Calu3 (cell line): Measurements from ENCODE around the gene HMGCS1. TPM values are rescaled to one million over a fixed set of nuclear protein-coding genes. Genes with fewer than 3 reads are reported as not detected.
A peak's percentile ranks its signal among the peaks of the same experiment; 100 is the strongest.

Source experiments
- BruUV-seq: library from RNA; stranded (reverse); fragments of 400-500 nt; replicated peaks from 2 replicates; lab custom pipeline; 2021; lab: Mats Ljungman, UMichigan
- CTCF ChIA-PET: fragments of 300-600 bp; sonication (Branson Sonifier 250); formaldehyde crosslinking; loops from one replicate; lab custom pipeline; 2022; ENCODE audit warnings: antibody characterized with exemption; lab: Charles Lee
- DNase-seq: peaks from one replicate; pipeline ENCODE4 v3.0.0; 2022
- H3K27ac Mint-ChIP-seq: one replicate; pipeline ENCODE4 v1.8.0; 2022; ENCODE audit warnings: mixed read lengths; ENCODE audit not compliant: unreplicated experiment
- H3K27me3 Mint-ChIP-seq: one replicate; pipeline ENCODE4 v1.8.0; 2022; ENCODE audit warnings: mixed read lengths; ENCODE audit not compliant: unreplicated experiment
- H3K36me3 Mint-ChIP-seq: one replicate; pipeline ENCODE4 v1.8.0; 2022; ENCODE audit warnings: mild to moderate bottlenecking, moderate library complexity, mixed read lengths; ENCODE audit not compliant: insufficient read depth, unreplicated experiment
- H3K4me1 Mint-ChIP-seq: one replicate; pipeline ENCODE4 v1.8.0; 2022; ENCODE audit warnings: mild to moderate bottlenecking, low read depth, mixed read lengths; ENCODE audit not compliant: unreplicated experiment
- H3K4me3 Mint-ChIP-seq: one replicate; pipeline ENCODE4 v1.8.0; 2022; ENCODE audit warnings: mild to moderate bottlenecking, low read depth, moderate library complexity, mixed read lengths; ENCODE audit not compliant: unreplicated experiment
- H3K9me3 Mint-ChIP-seq: one replicate; pipeline ENCODE4 v1.8.0; 2022; ENCODE audit warnings: low read depth, mixed read lengths; ENCODE audit not compliant: unreplicated experiment
- CTCF ChIP-seq: fragments of 200-600 bp; IDR thresholded peaks from one replicate; pipeline ENCODE4 v1.8.0; 2022; ENCODE audit warnings: antibody characterized with exemption; ENCODE audit not compliant: unreplicated experiment
- intact Hi-C: fragments of 100-400 bp; cut with micrococcal nuclease; formaldehyde crosslinking; loops from one replicate; pipeline ENCODE4 v1.10.0; 2022; ENCODE audit not compliant: unreplicated experiment
- total RNA-seq: library from RNA; stranded (reverse); gene quantifications from 2 replicates; pipeline ENCODE4 v1.2.3, GENCODE V29; 2022

HMGCS1 gene
- total RNA-seq, 1 experiment from 2014 or later: 249 TPM

DNA sequence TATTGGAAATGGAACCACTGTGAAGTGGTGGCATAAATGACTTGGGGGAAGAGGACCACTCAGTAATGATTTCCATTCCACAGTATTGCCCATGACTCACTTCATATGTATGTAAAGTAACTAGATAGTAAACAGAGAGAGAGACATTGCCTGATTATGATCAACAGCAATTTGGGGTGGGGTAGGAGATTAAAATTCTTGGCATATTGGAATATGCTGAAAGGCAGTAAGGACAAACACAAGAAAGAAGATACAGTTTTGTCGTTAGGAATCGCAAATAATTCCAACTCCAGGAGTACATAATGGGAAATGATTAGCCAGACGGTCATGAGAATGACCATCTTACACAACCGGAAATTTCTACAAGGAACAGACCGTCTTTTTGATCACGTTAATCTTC lies 1.5 kb upstream of the HMGCS1 start:
- no TSS peak for BruUV-seq
- H3K27ac Mint-ChIP-seq: peak overlapping the region; percentile 98
- peaks cover 59% of the 10 kb centered on the region for H3K36me3 Mint-ChIP-seq
- no peaks in the 10 kb centered on the region for H3K9me3 Mint-ChIP-seq
- H3K4me3 Mint-ChIP-seq: peak overlapping the region; percentile 99
- peak; percentile 24 for DNase-seq
- intact Hi-C loops: loop anchor here (2.0 kb wide), 1 partner anchor 52 kb away; no protein-coding TSS in a partner anchor
- CTCF ChIA-PET: interaction anchor here (0.8 to 1.0 kb wide), 2 partner anchors 72 to 75 kb away, joined by 3 to 4 read pairs; no protein-coding TSS in a partner anchor
- TF ChIP-seq CTCF: no peak
- no peaks in the 10 kb centered on the region for H3K27me3 Mint-ChIP-seq
- H3K4me1 Mint-ChIP-seq: peaks cover 20% of the 10 kb centered on the region

DNA sequence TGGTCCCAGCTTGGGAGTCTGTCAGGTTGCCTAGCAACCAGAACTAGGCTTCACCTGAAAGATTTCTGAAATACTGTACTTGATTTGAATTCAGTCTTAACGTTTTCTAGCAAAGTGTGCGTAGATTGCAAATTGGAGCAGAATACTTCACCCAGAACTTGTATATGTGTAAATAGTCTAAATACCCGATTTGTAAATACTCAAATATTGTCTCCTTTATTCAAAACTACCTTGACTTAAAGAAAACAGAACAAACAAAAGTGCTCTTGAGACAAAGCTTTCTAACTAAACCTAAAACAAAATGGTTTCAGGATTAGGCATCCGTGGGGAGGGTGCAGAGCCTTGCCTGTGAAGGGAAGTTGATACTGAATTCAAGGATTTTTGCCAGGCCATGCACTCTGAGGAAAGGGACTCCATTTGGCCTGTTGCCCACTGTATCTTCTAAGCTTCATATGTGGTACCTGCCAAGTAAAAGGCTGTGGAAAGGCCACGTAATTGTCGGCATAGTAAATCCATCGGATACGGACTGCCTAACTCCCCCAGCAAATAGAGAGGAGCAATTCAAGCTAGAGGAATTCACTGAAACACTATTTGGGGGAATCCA lies 744 bp upstream of the HMGCS1 start:
- Mint-ChIP-seq H3K36me3 (peaks cover 67% of the 10 kb centered on the region), H3K4me1 (peaks cover 28% of the 10 kb centered on the region), H3K27me3 (no peaks in the 10 kb centered on the region), H3K27ac (peak overlapping the region; percentile 98), H3K9me3 (no peaks in the 10 kb centered on the region), H3K4me3 (peak overlapping the region; percentile 99)
- DNase-seq: peak; percentile 24
- CTCF ChIA-PET: interaction anchor here (0.7 to 2.4 kb wide), 9 partner anchors 11 to 1943 kb away, joined by 3 to 17 read pairs (median 4); partner anchors contain the start of gene TMEM267
- intact Hi-C loops: loop anchor here (2.0 kb wide), 2 partner anchors 53 to 171 kb away; no protein-coding TSS in a partner anchor
- BruUV-seq: TSS peak; percentile 39
- no peak for TF ChIP-seq CTCF

DNA sequence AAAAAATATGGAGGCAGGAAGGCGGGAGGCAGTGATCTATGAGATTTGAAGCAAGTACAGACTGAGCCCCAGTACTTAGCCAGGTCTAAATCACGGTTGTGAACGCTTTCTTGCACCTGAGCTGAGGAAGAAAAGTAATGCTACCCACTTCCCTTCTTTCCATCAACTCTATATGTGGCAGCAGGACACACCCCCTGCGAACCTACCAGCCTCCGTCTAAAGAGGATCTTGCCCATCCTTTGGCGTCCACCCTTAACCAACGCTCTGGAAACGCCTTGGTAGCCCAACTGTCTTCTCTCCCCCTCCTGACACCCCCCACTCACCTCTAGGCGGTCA lies 545 bp downstream of the HMGCS1 start:
- Mint-ChIP-seq H3K27me3 (no peaks in the 10 kb centered on the region), H3K4me3 (peak overlapping the region; percentile 99), H3K27ac (peak overlapping the region; percentile 98), H3K4me1 (peaks cover 31% of the 10 kb centered on the region), H3K9me3 (no peaks in the 10 kb centered on the region), H3K36me3 (peaks cover 80% of the 10 kb centered on the region)
- intact Hi-C loops: loop anchor here (2.0 kb wide), 1 partner anchor 172 kb away; no protein-coding TSS in a partner anchor
- DNase-seq: no peak
- CTCF ChIA-PET: interaction anchor here (0.9 to 2.4 kb wide), 5 partner anchors 17 to 172 kb away, joined by 3 to 17 read pairs (median 4); partner anchors contain the start of gene TMEM267
- TF ChIP-seq CTCF: no peak
- BruUV-seq: no TSS peak

DNA sequence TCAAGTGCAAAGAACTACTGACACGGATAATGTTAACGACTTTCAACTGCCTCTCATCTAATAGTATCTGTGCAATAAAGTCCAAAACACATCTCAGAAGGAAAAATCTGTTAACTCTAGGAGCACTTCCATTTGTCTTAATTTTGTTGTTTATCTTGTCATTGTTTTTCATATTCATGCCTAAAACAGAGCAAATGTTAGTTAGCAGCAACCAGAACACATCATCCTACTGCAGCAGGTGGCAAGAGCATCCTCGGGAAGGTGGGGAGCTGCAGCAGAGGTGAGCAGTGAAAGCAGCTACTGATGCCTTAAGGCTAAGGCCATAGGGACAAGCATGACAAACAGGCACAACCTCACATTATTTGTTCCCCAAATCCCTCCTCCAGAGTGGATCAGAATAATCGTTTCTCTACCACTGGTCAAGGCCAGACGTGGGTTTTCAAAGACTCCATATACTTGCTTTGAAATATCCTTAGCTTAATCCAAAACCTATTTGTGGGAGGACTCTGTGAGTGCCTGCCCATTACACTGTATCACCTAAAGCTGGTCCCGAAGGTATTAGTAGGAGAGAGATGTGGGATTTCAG lies 1.0 kb downstream of the HMGCS1 start:
- BruUV-seq: no TSS peak
- H3K27ac Mint-ChIP-seq: peak overlapping the region; percentile 98
- H3K36me3 Mint-ChIP-seq: peaks cover 85% of the 10 kb centered on the region
- H3K4me3 Mint-ChIP-seq: peak overlapping the region; percentile 99
- no peak for TF ChIP-seq CTCF
- intact Hi-C loops: loop anchor here (2.0 kb wide), 1 partner anchor 173 kb away; no protein-coding TSS in a partner anchor
- CTCF ChIA-PET: interaction anchor here (0.9 to 2.4 kb wide), 3 partner anchors 75 to 172 kb away, joined by 3 to 17 read pairs (median 8); partner anchors contain the start of gene TMEM267
- no peaks in the 10 kb centered on the region for H3K9me3 Mint-ChIP-seq
- no peaks in the 10 kb centered on the region for H3K27me3 Mint-ChIP-seq
- DNase-seq: no peak
- H3K4me1 Mint-ChIP-seq: peaks cover 32% of the 10 kb centered on the region
